Thyroid gland (tissue), 4 donors: Measurements from ENCODE around the gene FGD6.

Experiments used
- CTCF ChIP-seq, 6 experiments: fragments of 200-600 bp in 3 of 6; fragments of 450-650 bp in 3 of 6; sonication (generic) in 3 of 6; IDR thresholded peaks; one replicate each; pipeline ENCODE4 v1.5.1; 2016 to 2019; ENCODE audit warnings: antibody characterized with exemption in 6 of 6, mild to moderate bottlenecking in 2 of 6, inconsistent platforms in 1 of 6, moderate library complexity in 1 of 6
- POLR2A ChIP-seq, 2 donors: fragments of 450-650 bp; IDR thresholded peaks; one replicate each; pipeline ENCODE4 v1.6.1; 2017; ENCODE audit warnings: antibody characterized with exemption in 2 of 2, mild to moderate bottlenecking in 2 of 2, moderate library complexity in 1 of 2

GRCh38 chr12:95182868-95183415, 34.3 kb downstream of the FGD6 start:
- TF ChIP-seq CTCF (IDR thresholded peaks at IDR 0.05) (no peak), POLR2A (IDR thresholded peaks at IDR 0.05) (no peak)
